NCI-H187 treated with DMSO at 0.1 percent for 48 hours (cell line): Measurements from ENCODE around the gene VHLL.

ENCODE experiments used
- DNase-seq: peaks from one replicate; lab custom pipeline; 2025; lab: John Stamatoyannopoulos, UW

The VHLL gene

GRCh38 chr1:156253634-156254033, 45.5 kb downstream of the VHLL start:
- no peak for DNase-seq

GRCh38 chr1:156251527-156251926, 47.6 kb downstream of the VHLL start:
- DNase-seq: no peak

GRCh38 chr1:156249593-156249992, 49.5 kb downstream of the VHLL start:
- no peak for DNase-seq
